ENCODE data around the gene IFNA17.
"Not testable (repeated sequence)": the region's sequence is repeated elsewhere in the genome, so short reads cannot be mapped to it uniquely, and the experiment has no call there.

Gene IFNA17

DNA sequence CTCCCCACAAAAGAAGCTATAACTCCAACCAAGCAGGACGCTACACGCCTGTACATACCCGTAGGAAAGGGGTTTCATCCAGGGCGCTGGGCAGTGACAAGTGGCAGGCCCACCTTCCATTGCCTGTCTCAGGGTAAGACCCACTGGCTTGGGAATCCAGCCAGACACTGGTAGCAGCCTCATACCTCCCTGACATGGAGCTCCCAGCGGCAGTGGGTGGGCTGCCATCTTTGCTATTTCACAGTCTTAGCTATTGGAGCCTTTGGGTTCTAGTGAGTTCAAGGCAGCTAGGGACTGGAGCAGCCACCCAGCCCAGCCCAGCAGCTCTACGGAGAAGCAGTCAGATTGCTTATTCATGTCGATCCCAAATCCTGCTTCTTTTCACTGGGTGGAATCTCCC, 17.7 kb downstream of the IFNA17 start:
- in situ Hi-C loops (cut with MboI; ENCODE audit: low sequenced_read_pairs, unreplicated experiment) = no loop called here
- TF ChIP-seq, protein P1, sequence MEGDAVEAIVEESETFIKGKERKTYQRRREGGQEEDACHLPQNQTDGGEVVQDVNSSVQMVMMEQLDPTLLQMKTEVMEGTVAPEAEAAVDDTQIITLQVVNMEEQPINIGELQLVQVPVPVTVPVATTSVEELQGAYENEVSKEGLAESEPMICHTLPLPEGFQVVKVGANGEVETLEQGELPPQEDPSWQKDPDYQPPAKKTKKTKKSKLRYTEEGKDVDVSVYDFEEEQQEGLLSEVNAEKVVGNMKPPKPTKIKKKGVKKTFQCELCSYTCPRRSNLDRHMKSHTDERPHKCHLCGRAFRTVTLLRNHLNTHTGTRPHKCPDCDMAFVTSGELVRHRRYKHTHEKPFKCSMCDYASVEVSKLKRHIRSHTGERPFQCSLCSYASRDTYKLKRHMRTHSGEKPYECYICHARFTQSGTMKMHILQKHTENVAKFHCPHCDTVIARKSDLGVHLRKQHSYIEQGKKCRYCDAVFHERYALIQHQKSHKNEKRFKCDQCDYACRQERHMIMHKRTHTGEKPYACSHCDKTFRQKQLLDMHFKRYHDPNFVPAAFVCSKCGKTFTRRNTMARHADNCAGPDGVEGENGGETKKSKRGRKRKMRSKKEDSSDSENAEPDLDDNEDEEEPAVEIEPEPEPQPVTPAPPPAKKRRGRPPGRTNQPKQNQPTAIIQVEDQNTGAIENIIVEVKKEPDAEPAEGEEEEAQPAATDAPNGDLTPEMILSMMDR (IDR thresholded peaks at IDR 0.05; ENCODE audit: borderline replicate concordance, control extremely low read depth, extremely low read depth, insufficient read depth, missing control alignments) = no peak
- DNase-seq (ENCODE audit: low spot score) = no peak

DNA sequence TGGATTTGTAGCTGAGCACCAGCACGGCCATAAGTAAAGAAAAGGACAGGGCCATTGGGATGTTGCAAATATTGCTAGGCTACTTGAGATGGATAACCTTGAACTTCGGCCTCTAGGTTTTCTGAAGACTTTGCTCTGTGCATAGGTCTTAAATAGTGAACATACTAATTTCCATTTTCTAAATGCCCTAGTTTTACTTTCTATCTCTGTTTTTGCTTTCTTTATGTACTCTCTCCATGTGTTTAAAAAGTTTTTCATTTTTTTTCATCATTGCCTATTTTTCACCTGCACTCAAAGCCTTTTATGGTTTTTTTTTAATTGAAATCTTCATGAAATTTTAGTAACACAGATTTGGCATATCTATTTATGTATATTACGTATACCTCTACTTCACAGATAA, 21.0 kb downstream of the IFNA17 start, which contains the start of gene IFNA10:
IFNA10 (minus strand) TSS at position 101 of the 400 bp plus-strand sequence; CDS start at position 55, 46 bp downstream.
- DNase-seq (ENCODE audit: low spot score); in situ Hi-C loops (cut with MboI; ENCODE audit: low sequenced_read_pairs, unreplicated experiment): not testable (repeated sequence)

DNA sequence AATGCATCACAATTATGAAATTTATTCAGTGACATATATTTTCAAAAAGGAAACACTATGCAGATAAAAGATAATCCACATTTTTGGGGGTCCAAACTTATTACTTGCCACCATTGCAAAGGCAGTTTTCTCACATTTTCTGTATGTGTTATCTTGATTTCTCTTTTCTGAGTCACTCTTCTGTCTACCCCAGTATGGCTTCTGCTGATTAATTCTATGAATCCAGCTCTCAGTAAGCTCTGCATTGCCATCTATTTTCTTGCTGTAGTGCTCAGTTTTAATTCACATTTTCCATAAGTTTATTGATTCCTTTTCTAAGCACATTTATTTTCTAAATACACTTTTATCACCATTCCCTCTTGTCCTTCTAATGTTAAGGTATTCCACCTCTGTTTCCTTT, 22.8 kb downstream of the IFNA17 start:
- TF ChIP-seq, protein P1 (IDR thresholded peaks at IDR 0.05; ENCODE audit: borderline replicate concordance, control extremely low read depth, extremely low read depth, insufficient read depth, missing control alignments) = no peak
- in situ Hi-C loops (cut with MboI; ENCODE audit: low sequenced_read_pairs, unreplicated experiment) = no loop called here
- DNase-seq (ENCODE audit: low spot score) = no peak

DNA sequence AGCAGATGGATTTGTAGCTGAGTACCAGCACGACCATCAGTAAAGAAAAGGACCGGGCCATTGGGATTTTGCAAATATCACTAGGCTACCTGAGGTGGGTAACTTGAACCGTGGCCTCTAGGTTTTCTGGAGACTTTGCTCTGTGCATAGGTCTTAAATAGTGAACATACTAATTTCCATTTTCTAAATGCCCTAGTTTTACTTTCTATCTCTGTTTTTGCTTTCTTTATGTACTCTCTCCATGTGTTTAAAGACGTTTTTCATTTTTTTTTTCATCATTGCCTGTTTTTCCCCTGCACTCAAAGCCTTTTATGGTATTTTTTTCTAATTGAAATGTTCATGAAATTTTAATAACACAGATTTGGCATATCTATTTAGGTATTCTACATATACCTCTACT, 25.9 kb downstream of the IFNA17 start, which contains the start of gene IFNA7:
IFNA7 (minus strand) TSS at position 101 of the 400 bp plus-strand sequence; CDS start at position 61, 40 bp downstream.
- DNase-seq (ENCODE audit: low spot score); in situ Hi-C loops (cut with MboI; ENCODE audit: low sequenced_read_pairs, unreplicated experiment): not testable (repeated sequence)

DNA sequence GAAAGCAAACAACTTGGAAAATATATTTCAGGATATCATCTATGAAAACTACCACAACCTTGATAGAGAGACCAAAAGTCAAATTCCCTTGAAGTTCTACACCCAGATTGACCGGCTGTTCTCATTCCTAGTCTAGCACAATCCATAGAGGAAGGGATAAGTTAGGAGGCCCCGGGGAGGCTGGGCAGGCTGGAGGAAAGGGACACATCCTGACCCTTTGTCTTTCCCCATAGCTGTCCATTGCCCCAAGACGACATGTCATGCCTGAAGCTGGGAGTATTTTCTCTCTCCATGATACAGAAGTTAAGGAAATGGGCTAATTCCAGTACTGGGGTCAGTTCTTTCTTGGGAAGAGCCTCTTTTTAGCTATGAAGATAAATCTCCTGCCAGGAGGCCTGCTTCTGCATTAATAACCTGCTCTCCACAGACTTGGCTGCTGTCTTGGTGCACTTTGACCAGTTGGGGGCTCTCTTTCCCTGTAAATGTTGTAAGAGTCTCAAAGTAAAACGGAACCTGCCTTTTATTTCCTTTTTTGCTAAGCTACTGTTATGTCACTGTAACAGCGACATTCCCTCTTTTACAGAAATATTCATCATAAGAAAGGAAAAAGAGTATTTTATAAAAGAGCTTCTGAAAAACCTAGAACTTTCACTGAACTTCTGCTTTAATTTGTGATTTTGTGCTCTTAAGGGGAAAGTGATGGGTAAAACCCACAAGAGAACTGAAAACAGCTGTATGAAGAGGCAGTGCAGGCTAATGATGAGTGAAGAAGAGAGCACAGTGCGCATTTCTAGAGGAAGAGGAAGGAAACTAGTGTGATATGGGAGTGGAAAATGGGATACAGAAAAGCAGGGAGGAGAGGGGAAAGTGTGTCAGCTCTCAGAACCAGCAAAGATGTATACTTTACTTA, 32.9 kb downstream of the IFNA17 start:
- DNase-seq (ENCODE audit: low spot score) = not testable (repeated sequence)

DNA sequence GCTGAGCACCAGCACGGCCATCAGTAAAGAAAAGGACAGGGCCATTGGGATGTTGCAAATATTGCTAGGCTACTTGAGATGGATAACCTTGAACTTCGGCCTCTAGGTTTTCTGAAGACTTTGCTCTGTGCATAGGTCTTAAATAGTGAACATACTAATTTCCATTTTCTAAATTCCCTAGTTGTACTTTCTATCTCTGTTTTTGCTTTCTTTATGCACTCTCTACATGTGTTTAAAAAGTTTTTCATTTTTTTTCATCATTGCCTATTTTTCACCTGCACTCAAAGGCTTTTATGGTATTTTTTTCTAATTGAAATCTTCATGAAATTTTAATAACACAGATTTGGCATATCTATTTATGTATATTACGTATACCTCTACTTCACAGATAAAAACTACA, 40.5 kb downstream of the IFNA17 start, which contains the start of gene IFNA4:
IFNA4 (minus strand) TSS at position 101 of the 400 bp plus-strand sequence; CDS start at position 45, 56 bp downstream.
- in situ Hi-C loops (cut with MboI; ENCODE audit: low sequenced_read_pairs, unreplicated experiment); DNase-seq (ENCODE audit: low spot score): not testable (repeated sequence)

More for the DNA sequence above, 32.9 kb downstream of the IFNA17 start:
- TF ChIP-seq, protein P1 (IDR thresholded peaks at IDR 0.05; ENCODE audit: borderline replicate concordance, control extremely low read depth, extremely low read depth, insufficient read depth, missing control alignments) = peak; percentile 60
- in situ Hi-C loops (cut with MboI; ENCODE audit: low sequenced_read_pairs, unreplicated experiment) = not testable (repeated sequence)

DNA sequence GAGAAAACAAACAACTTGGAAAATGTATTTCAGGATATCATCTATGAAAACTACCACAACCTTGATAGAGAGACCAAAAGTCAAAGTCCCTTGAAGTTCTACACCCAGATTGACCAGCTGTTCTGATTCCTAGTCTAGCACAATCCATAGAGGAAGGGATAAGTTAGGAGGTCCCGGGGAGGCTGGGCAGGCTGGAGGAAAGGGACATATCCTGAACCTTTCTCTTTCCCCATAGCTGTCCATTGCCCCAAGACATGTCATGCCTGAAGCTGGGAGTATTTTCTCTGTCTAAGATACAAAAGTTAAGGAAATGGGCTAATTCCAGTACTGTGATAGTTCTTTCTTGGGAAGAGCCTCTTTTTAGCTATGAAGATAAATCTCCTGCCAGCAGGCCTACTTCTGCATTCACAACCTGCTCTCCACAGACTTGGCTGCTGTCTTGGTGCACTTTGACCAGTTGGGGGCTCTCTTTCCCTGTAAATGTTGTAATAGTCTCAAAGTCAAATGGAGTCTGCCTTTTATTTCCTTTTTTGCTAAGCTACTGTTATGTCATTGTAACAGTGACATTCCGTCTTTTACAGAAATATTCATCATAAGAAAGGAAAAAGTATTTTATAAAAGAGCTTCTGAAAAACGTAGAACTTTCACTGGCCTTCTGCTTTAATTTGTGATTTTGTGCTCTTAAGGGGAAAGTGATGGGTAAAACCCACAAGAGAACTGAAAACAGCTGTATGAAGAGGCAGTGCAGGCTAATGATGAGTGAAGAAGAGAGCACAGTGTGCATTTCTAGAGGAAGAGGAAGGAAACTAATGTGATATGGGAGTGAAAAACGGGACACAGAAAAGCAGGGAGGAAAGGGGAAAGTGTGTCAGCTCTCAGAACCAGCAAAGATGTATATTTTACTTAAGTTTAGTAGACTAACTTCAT, 44.9 kb downstream of the IFNA17 start:
- DNase-seq (ENCODE audit: low spot score); in situ Hi-C loops (cut with MboI; ENCODE audit: low sequenced_read_pairs, unreplicated experiment): not testable (repeated sequence)
- TF ChIP-seq, protein P1 (IDR thresholded peaks at IDR 0.05; ENCODE audit: borderline replicate concordance, control extremely low read depth, extremely low read depth, insufficient read depth, missing control alignments) = peak; percentile 41
